HepG2 (cell line): ENCODE measurements around the gene TEX35. TPM values are rescaled to one million over a fixed set of nuclear protein-coding genes. Genes with fewer than 3 reads are reported as not detected.

Experiments used
- AGO1 ChIP-seq: fragments of 200-400 bp; formaldehyde crosslinking; IDR thresholded peaks from 2 replicates; pipeline ENCODE4 v1.6.1; 2017; ENCODE audit warnings: mild to moderate bottlenecking, low read depth, low read length, moderate library complexity; ENCODE audit not compliant: poor library complexity, severe bottlenecking
- ATF7 ChIP-seq, 2 experiments: fragments of 450-650 bp in 1 of 2; sonication (generic) in 1 of 2; formaldehyde crosslinking in 1 of 2; IDR thresholded peaks; 2 replicates each; pipeline versions ENCODE4 v1.4.0 to v1.6.1; 2016 to 2020; ENCODE audit warnings: antibody characterized with exemption in 1 of 2, mild to moderate bottlenecking in 1 of 2, missing genetic modification reagents in 1 of 2
- BORCS8-MEF2B ChIP-seq: sonication (generic); formaldehyde crosslinking; IDR thresholded peaks from 2 replicates; pipeline ENCODE4 v1.8.0; 2022; ENCODE audit warnings: mild to moderate bottlenecking, missing genetic modification reagents
- FOXA1 ChIP-seq, 2 experiments: fragments of 450-650 bp in 1 of 2; sonication (generic) in 1 of 2; formaldehyde crosslinking in 1 of 2; IDR thresholded peaks; 2 replicates each; pipeline versions ENCODE4 v1.4.0 to v1.6.1; 2016 to 2020; ENCODE audit warnings: missing genetic modification reagents in 1 of 2
- FOXP1 ChIP-seq, 2 experiments: fragments of 450-650 bp in 1 of 2; IDR thresholded peaks; 2 replicates each; pipeline ENCODE4 v1.6.1; 2017 to 2018; ENCODE audit warnings: antibody characterized with exemption in 1 of 2
- HES4 ChIP-seq: sonication (generic); formaldehyde crosslinking; IDR thresholded peaks from 2 replicates; pipeline ENCODE4 v1.9.0; 2021; ENCODE audit warnings: mild to moderate bottlenecking, missing genetic modification reagents, borderline replicate concordance
- HMG20A ChIP-seq: IDR thresholded peaks from 2 replicates; pipeline ENCODE4 v1.6.1; 2016; ENCODE audit warnings: borderline replicate concordance
- IRF2 ChIP-seq: IDR thresholded peaks from 2 replicates; pipeline ENCODE4 v1.6.1; 2018; ENCODE audit warnings: missing genetic modification reagents, missing compliant biosample characterization
- NR2C2 ChIP-seq: sonication (generic); formaldehyde crosslinking; IDR thresholded peaks from 2 replicates; pipeline ENCODE4 v1.4.0; 2020; ENCODE audit warnings: missing genetic modification reagents, mild to moderate bottlenecking, moderate library complexity, borderline replicate concordance
- NRL ChIP-seq: sonication (generic); formaldehyde crosslinking; IDR thresholded peaks from 2 replicates; pipeline ENCODE4 v1.5.0; 2020; ENCODE audit warnings: missing genetic modification reagents, mild to moderate bottlenecking, moderate library complexity, borderline replicate concordance
- PHF20 ChIP-seq: sonication (generic); formaldehyde crosslinking; IDR thresholded peaks from 2 replicates; pipeline ENCODE4 v1.5.0; 2020; ENCODE audit warnings: mild to moderate bottlenecking, missing genetic modification reagents
- PHF21A ChIP-seq: sonication (generic); formaldehyde crosslinking; IDR thresholded peaks from 2 replicates; pipeline ENCODE4 v1.5.0; 2020; ENCODE audit warnings: mild to moderate bottlenecking, missing genetic modification reagents
- RBAK ChIP-seq: sonication (generic); formaldehyde crosslinking; IDR thresholded peaks from 2 replicates; pipeline ENCODE4 v1.5.1; 2020; ENCODE audit warnings: mild to moderate bottlenecking, missing genetic modification reagents
- REPIN1 ChIP-seq: sonication (generic); formaldehyde crosslinking; IDR thresholded peaks from 2 replicates; pipeline ENCODE4 v1.8.0; 2022; ENCODE audit warnings: missing genetic modification reagents, low read depth, mild to moderate bottlenecking, borderline replicate concordance
- RFXAP ChIP-seq: sonication (generic); formaldehyde crosslinking; IDR thresholded peaks from 2 replicates; pipeline ENCODE4 v1.4.0; 2020; ENCODE audit warnings: missing genetic modification reagents, borderline replicate concordance
- SATB2 ChIP-seq: sonication (generic); formaldehyde crosslinking; IDR thresholded peaks from 2 replicates; pipeline ENCODE4 v1.5.0; 2020; ENCODE audit warnings: missing genetic modification reagents
- SIN3B ChIP-seq: fragments of 150-350 bp; IDR thresholded peaks from 2 replicates; pipeline ENCODE4 v1.6.1; 2014; ENCODE audit warnings: low read length
- ZNF12 ChIP-seq: sonication (generic); formaldehyde crosslinking; IDR thresholded peaks from 2 replicates; pipeline ENCODE4 v1.5.0; 2020; ENCODE audit warnings: missing genetic modification reagents
- ZNF232 ChIP-seq: sonication (generic); formaldehyde crosslinking; IDR thresholded peaks from 2 replicates; pipeline ENCODE4 v1.4.0; 2020; ENCODE audit warnings: missing genetic modification reagents, borderline replicate concordance
- ZNF557 ChIP-seq: sonication (generic); formaldehyde crosslinking; IDR thresholded peaks from 2 replicates; pipeline ENCODE4 v1.4.0; 2020; ENCODE audit warnings: missing genetic modification reagents
- ZNF615 ChIP-seq: sonication (generic); formaldehyde crosslinking; IDR thresholded peaks from 2 replicates; pipeline ENCODE4 v1.5.0; 2020; ENCODE audit warnings: mild to moderate bottlenecking, missing genetic modification reagents, borderline replicate concordance
- polyA plus RNA-seq, 8 experiments: library from polyadenylated mRNA; depleted of rRNA in 3 of 8; stranded (reverse) in 7 of 8; unstranded in 1 of 8; fragments of >200 nt; fragmentation: Illumina TruSeq in 4 of 8; extraction: Trizol in 4 of 8; gene quantifications; 2 replicates each; pipeline versions ENCODE4 v1.2.1 to v1.2.3, GENCODE V29; 2011 to 2016; ENCODE audit warnings: low read depth in 4 of 8, missing spikeins in 1 of 8, mixed read lengths in 1 of 8; ENCODE audit not compliant: insufficient read depth in 1 of 8
- total RNA-seq, 5 experiments: library from RNA; depleted of rRNA; stranded (reverse); fragments of >200 nt; fragmentation: Illumina TruSeq; extraction: Trizol; gene quantifications; 2 replicates each; pipeline ENCODE4 v1.2.3, GENCODE V29; 2016; ENCODE audit warnings: low read depth in 1 of 5
- TF ChIP-seq, protein P1 (sequence below): sonication (generic); formaldehyde crosslinking; IDR thresholded peaks from 2 replicates; pipeline ENCODE4 v1.4.0; 2020; ENCODE audit warnings: missing genetic modification reagents, borderline replicate concordance
- TF ChIP-seq, protein P2 (sequence below): IDR thresholded peaks from 2 replicates; pipeline ENCODE4 v1.6.1; 2012; ENCODE audit warnings: low read length, improper control_type of control experiment
- TF ChIP-seq, protein P3 (sequence below): sonication (generic); formaldehyde crosslinking; IDR thresholded peaks from 2 replicates; pipeline ENCODE4 v1.8.0; 2022; ENCODE audit warnings: low read depth, missing genetic modification reagents

The TEX35 gene
- total and polyA plus RNA-seq, 2 of the 13 experiments (the other 11 are each of a cell fraction or from before 2014, with no cell fraction given), result not detected

DNA sequence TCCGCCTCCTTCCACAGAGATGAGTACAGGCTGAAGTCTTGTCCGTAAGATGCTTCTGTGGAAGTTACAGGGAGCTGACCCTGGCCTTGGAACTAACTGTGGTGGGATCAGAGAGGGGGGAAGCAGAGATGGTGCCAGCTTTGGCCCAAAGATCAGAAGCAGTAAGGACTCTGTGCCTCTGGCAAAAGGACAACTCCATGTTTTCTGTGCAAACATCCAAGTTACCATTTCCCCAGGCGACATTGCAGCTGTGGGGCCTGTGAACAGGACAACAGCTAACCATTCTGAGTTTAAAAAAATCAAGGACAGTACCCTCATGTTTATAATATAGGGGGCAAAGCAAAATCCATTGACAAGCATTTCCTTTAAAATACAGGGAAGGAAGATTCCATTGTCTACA is 38.4 kb downstream of the TEX35 start (continued):
- TF ChIP-seq, protein P1, sequence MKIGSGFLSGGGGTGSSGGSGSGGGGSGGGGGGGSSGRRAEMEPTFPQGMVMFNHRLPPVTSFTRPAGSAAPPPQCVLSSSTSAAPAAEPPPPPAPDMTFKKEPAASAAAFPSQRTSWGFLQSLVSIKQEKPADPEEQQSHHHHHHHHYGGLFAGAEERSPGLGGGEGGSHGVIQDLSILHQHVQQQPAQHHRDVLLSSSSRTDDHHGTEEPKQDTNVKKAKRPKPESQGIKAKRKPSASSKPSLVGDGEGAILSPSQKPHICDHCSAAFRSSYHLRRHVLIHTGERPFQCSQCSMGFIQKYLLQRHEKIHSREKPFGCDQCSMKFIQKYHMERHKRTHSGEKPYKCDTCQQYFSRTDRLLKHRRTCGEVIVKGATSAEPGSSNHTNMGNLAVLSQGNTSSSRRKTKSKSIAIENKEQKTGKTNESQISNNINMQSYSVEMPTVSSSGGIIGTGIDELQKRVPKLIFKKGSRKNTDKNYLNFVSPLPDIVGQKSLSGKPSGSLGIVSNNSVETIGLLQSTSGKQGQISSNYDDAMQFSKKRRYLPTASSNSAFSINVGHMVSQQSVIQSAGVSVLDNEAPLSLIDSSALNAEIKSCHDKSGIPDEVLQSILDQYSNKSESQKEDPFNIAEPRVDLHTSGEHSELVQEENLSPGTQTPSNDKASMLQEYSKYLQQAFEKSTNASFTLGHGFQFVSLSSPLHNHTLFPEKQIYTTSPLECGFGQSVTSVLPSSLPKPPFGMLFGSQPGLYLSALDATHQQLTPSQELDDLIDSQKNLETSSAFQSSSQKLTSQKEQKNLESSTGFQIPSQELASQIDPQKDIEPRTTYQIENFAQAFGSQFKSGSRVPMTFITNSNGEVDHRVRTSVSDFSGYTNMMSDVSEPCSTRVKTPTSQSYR (CRISPR knock-in tag), result peak; percentile 66; the same call in 1 of the 2 replicates
- TF ChIP-seq FOXA1 (IDR thresholded peaks at IDR 0.05) (no peak), FOXA1 (CRISPR knock-in tag; IDR thresholded peaks at IDR 0.05) (peak; percentile 65), HES4 (CRISPR knock-in tag) (no peak), ZNF557 (CRISPR knock-in tag) (no peak), RBAK (no peak), RFXAP (CRISPR knock-in tag) (no peak), BORCS8-MEF2B (no peak), SATB2 (CRISPR knock-in tag) (no peak), ATF7 (IDR thresholded peaks at IDR 0.05) (no peak), ATF7 (CRISPR knock-in tag; IDR thresholded peaks at IDR 0.05) (no peak), NR2C2 (CRISPR knock-in tag) (peak; percentile 45; the same call in 1 of the 2 replicates), HMG20A (CRISPR knock-in tag) (peak; percentile 50; the same call in 1 of the 2 replicates), NRL (no peak), ZNF12 (CRISPR knock-in tag) (no peak), FOXP1 (IDR thresholded peaks at IDR 0.05) (no peak), FOXP1 (CRISPR knock-in tag; IDR thresholded peaks at IDR 0.05) (peak; percentile 68), IRF2 (CRISPR knock-in tag) (no peak), REPIN1 (CRISPR knock-in tag) (0 out of 2 replicates have a peak, but pooled peaks have one; percentile 28), PHF21A (CRISPR knock-in tag) (peak; percentile 71), AGO1 (no peak), ZNF615 (no peak), ZNF232 (CRISPR knock-in tag) (no peak), SIN3B (no peak), PHF20 (no peak)
- TF ChIP-seq, protein P2, sequence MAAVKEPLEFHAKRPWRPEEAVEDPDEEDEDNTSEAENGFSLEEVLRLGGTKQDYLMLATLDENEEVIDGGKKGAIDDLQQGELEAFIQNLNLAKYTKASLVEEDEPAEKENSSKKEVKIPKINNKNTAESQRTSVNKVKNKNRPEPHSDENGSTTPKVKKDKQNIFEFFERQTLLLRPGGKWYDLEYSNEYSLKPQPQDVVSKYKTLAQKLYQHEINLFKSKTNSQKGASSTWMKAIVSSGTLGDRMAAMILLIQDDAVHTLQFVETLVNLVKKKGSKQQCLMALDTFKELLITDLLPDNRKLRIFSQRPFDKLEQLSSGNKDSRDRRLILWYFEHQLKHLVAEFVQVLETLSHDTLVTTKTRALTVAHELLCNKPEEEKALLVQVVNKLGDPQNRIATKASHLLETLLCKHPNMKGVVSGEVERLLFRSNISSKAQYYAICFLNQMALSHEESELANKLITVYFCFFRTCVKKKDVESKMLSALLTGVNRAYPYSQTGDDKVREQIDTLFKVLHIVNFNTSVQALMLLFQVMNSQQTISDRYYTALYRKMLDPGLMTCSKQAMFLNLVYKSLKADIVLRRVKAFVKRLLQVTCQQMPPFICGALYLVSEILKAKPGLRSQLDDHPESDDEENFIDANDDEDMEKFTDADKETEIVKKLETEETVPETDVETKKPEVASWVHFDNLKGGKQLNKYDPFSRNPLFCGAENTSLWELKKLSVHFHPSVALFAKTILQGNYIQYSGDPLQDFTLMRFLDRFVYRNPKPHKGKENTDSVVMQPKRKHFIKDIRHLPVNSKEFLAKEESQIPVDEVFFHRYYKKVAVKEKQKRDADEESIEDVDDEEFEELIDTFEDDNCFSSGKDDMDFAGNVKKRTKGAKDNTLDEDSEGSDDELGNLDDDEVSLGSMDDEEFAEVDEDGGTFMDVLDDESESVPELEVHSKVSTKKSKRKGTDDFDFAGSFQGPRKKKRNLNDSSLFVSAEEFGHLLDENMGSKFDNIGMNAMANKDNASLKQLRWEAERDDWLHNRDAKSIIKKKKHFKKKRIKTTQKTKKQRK, result no peak
- TF ChIP-seq, protein P3, sequence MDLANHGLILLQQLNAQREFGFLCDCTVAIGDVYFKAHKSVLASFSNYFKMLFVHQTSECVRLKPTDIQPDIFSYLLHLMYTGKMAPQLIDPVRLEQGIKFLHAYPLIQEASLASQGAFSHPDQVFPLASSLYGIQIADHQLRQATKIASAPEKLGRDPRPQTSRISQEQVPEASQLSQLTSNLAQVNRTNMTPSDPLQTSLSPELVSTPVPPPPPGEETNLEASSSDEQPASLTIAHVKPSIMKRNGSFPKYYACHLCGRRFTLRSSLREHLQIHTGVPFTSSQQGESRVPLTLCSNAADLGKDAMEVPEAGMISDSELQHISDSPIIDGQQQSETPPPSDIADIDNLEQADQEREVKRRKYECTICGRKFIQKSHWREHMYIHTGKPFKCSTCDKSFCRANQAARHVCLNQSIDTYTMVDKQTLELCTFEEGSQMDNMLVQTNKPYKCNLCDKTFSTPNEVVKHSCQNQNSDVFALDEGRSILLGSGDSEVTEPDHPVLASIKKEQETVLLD, result no peak
